ENCODE results near the gene EDC3. TPM values are rescaled to one million over a fixed set of nuclear protein-coding genes. Genes with fewer than 3 reads are reported as not detected.

The EDC3 gene
- total RNA-seq, 1 donor from 2014 or later = 39.9 TPM

GRCh38 chr15:74626752-74627692 lies 68.8 kb downstream of the EDC3 start:
- no peak for DNase-seq (ENCODE audit: extremely low read depth, low read depth, low spot score)

- DNase-seq (ENCODE audit: extremely low read depth, low read depth, low spot score) = no peak
Measured at GRCh38 chr15:74626336-74626735, 69.5 kb downstream of the EDC3 start.

- DNase-seq (ENCODE audit: extremely low read depth, low read depth, low spot score) = no peak
Measured at GRCh38 chr15:74625693-74626092, 70.1 kb downstream of the EDC3 start.

- DNase-seq (ENCODE audit: extremely low read depth, low read depth, low spot score) = no peak
Measured at GRCh38 chr15:74624020-74624602, 71.7 kb downstream of the EDC3 start.

GRCh38 chr15:74622758-74623157 lies 73.1 kb downstream of the EDC3 start:
- no peak for DNase-seq (ENCODE audit: extremely low read depth, low read depth, low spot score)

GRCh38 chr15:74621936-74622335 lies 73.9 kb downstream of the EDC3 start:
- DNase-seq (ENCODE audit: extremely low read depth, low read depth, low spot score) = no peak

GRCh38 chr15:74621546-74621920 lies 74.3 kb downstream of the EDC3 start:
- DNase-seq (ENCODE audit: extremely low read depth, low read depth, low spot score) = no peak

- DNase-seq (ENCODE audit: extremely low read depth, low read depth, low spot score) = no peak
Measured at GRCh38 chr15:74620636-74621545, 74.9 kb downstream of the EDC3 start.

GRCh38 chr15:74619916-74620635 lies 75.7 kb downstream of the EDC3 start:
- no peak for DNase-seq (ENCODE audit: extremely low read depth, low read depth, low spot score)

- DNase-seq (ENCODE audit: extremely low read depth, low read depth, low spot score) = no peak
Measured at GRCh38 chr15:74618841-74619596, 76.8 kb downstream of the EDC3 start.

- DNase-seq (ENCODE audit: extremely low read depth, low read depth, low spot score) = no peak
Measured at GRCh38 chr15:74616996-74617395, 78.8 kb downstream of the EDC3 start.

GRCh38 chr15:74616366-74616939 lies 79.4 kb downstream of the EDC3 start:
- no peak for DNase-seq (ENCODE audit: extremely low read depth, low read depth, low spot score)

- no peak for DNase-seq (ENCODE audit: extremely low read depth, low read depth, low spot score)
Measured at GRCh38 chr15:74615508-74616365, 80.1 kb downstream of the EDC3 start, which contains the start of gene CLK3. CLK3 (plus strand) TSS chr15:74615836; CDS start chr15:74619197, 3,361 bp downstream.

- no peak for DNase-seq (ENCODE audit: extremely low read depth, low read depth, low spot score)
Measured at GRCh38 chr15:74614744-74615507, 80.9 kb downstream of the EDC3 start.

- no peak for DNase-seq (ENCODE audit: extremely low read depth, low read depth, low spot score)
Measured at GRCh38 chr15:74613953-74614743, 81.7 kb downstream of the EDC3 start.

GRCh38 chr15:74613089-74613952 lies 82.5 kb downstream of the EDC3 start:
- DNase-seq (ENCODE audit: extremely low read depth, low read depth, low spot score) = no peak

All from glomerular endothelial cell (primary cell).